SH-SY5Y (cell line): ENCODE data around the gene DAZL.

Experiments used
- GATA2 ChIP-seq: IDR thresholded peaks from 2 replicates; pipeline ENCODE4 v1.6.1; 2011; ENCODE audit warnings: mild to moderate bottlenecking, low read depth, low read length
- GATA3 ChIP-seq: IDR thresholded peaks from 2 replicates; pipeline ENCODE4 v1.6.1; 2011; ENCODE audit warnings: low read depth, mild to moderate bottlenecking, low read length, moderate library complexity

DNA sequence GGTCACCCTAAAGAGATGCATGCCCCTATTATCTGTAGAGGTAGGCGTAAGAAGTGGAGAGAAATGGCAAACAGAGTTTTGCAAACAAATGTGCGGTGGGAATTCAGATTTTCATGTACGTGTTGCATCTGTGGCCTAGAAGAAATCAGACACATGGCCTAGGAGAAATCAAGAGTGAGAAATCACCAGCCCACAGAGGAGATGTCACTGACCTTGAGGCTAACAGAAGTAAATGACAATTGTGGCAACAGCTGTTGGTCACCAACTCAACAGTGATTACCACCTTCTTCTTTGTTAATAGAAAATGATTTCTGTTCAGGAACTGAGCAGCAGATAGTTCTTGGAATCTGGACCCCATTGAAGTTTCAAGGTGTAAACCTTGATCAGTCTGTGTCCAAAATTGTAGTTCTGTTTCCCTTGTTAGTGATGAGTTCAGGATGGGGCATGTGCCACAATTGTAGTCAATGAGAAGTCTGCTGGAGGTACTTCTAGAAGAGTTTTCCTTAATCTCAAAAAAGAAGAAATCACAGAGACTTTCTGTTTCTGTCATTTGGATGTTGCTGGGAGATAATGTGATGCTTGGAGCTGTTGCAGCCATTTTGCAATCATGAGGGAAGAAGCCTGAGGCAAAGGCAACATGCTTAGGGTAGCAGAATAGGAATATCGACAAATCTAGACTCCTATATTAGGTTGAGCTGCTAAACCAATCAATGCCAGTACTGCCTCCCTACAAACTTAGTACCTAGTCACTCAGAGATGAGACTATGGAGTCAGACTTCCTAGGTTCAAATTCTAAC is 57.5 kb downstream of the DAZL start:
- no peak for TF ChIP-seq GATA2
- no peak for TF ChIP-seq GATA3
